Measurements from ENCODE around the gene TMEM86A.

GRCh38 chr11:18705651-18706281, 7.2 kb downstream of the TMEM86A start:
- no peak for TF ChIP-seq CTCF (IDR thresholded peaks at IDR 0.05; ENCODE audit: control extremely low read depth in 1 of 3, insufficient read depth in 1 of 3, low read depth in 1 of 3, low read length in 3 of 3)
- TF ChIP-seq KDM1A (IDR thresholded peaks at IDR 0.05; ENCODE audit: borderline replicate concordance, low read length) = no peak
- no peak for TF ChIP-seq BACH1 (IDR thresholded peaks at IDR 0.05; ENCODE audit: low read length)
- no peak for TF ChIP-seq EP300 (IDR thresholded peaks at IDR 0.05; ENCODE audit: borderline replicate concordance in 1 of 2, low read depth in 2 of 2, low read length in 2 of 2)
- TF ChIP-seq GABPA (IDR thresholded peaks at IDR 0.05; ENCODE audit: borderline replicate concordance, insufficient read depth, low read length) = no peak
- TF ChIP-seq EZH2 (IDR thresholded peaks at IDR 0.05; ENCODE audit: low read depth, low read length, severe bottlenecking) = no peak
- no peak for TF ChIP-seq YY1 (IDR thresholded peaks at IDR 0.05; ENCODE audit: low read depth, low read length)
- TF ChIP-seq CHD2 (IDR thresholded peaks at IDR 0.05; ENCODE audit: low read length) = no peak
- no peak for TF ChIP-seq MAFK (IDR thresholded peaks at IDR 0.05; ENCODE audit: low read depth, low read length)
- TF ChIP-seq POLR2AphosphoS5 (IDR thresholded peaks at IDR 0.05; ENCODE audit: low read depth, low read length) = no peak
- no peak for TF ChIP-seq PHF8 (conservative IDR thresholded peaks at IDR 0.05; ENCODE audit: low read depth, low read length)
- TF ChIP-seq ZNF274 (IDR thresholded peaks at IDR 0.05; ENCODE audit: borderline replicate concordance, extremely low read depth, low read length) = no peak
- TF ChIP-seq E2F6 (IDR thresholded peaks at IDR 0.05) = no peak
